NCI-H345 treated with DMSO at 0.1 percent for 48 hours (cell line): ENCODE data around the gene MC1R.
"Not testable (repeated sequence)": the region's sequence is repeated elsewhere in the genome, so short reads cannot be mapped to it uniquely, and the experiment has no call there.

Experiments
- DNase-seq: peaks from one replicate; lab custom pipeline; 2025; ENCODE audit not compliant: unreplicated experiment; lab: John Stamatoyannopoulos, UW

Gene MC1R

DNA sequence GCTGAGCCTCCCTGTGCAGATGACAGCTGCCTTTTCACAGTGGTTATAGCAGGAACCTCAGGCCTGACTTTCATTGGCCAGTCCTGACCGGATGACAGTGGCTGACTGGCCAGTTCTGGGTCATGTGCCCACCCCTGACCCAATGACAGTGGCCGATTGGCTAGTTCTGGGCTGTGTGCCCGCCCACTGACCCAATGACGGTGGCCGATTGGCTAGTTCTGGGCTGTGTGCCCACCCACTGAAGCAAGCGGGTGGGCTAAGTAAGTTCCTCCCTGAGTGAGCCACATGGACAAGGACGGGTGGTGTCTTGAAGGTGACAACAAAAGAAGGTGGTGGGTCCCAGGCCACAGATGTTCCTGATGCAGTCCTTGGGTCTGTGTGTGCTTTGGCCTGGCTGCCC is 39.4 kb downstream of the MC1R start:
- DNase-seq = no peak

DNA sequence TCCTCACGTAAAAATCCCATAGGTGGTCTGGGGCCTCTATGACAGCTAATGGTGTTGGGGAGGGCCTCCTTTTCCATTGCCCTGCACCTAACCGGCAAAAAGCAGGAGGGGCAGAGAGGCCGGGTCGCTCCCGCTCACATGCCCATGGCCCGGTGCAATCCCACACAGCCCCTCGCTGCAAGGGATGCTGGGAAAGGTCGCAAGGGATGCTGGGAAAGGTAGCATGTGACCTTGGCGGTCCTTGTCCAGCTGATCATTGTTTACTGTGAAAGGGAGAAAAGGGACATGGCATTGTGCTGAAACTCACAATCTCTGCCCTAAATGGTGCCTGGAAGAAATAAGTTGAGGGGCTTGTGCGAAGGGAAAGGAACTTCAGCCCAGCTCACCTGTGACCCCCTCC is 39.9 kb downstream of the MC1R start:
- no peak for DNase-seq

DNA sequence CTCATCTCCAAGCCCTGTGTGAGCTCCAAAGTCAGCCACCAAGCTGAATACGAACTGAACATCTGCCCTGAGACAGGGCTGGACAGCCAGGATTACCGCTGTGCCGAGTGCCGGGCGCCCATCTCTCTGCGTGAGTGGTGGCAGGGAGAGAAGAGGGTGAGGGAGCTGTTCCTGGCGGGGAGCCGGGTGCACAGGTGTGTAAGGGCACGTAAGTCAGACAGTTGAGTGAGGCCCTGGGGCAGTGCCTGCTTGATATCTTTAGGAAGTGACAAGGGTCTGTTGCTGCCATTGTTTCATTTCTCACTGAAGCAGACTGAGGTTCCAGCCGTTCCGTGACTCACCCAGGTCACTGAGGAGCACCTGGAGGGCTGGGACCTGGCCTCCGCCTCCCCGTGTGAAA is 42.3 kb downstream of the MC1R start:
- no peak for DNase-seq

DNA sequence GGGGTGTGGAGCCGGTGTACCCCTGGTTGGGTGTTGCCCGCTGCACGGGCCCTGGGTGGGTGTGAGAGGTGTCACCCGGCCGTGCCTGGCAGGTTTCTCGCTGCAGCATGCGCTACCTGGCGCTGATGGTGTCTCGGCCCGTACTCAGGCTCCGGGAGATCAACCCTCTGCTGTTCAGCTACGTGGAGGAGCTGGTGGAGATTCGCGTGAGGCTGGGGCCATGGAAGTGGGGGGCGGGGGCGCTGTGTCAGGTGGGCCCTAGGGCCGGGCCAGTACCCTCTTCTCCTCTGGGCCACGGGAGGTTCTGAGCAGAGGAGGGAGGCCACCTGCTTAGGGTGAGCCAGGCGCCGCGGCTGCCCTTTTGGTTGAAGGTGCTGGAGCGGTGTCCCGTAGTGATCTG is 43.3 kb downstream of the MC1R start:
- no peak for DNase-seq

DNA sequence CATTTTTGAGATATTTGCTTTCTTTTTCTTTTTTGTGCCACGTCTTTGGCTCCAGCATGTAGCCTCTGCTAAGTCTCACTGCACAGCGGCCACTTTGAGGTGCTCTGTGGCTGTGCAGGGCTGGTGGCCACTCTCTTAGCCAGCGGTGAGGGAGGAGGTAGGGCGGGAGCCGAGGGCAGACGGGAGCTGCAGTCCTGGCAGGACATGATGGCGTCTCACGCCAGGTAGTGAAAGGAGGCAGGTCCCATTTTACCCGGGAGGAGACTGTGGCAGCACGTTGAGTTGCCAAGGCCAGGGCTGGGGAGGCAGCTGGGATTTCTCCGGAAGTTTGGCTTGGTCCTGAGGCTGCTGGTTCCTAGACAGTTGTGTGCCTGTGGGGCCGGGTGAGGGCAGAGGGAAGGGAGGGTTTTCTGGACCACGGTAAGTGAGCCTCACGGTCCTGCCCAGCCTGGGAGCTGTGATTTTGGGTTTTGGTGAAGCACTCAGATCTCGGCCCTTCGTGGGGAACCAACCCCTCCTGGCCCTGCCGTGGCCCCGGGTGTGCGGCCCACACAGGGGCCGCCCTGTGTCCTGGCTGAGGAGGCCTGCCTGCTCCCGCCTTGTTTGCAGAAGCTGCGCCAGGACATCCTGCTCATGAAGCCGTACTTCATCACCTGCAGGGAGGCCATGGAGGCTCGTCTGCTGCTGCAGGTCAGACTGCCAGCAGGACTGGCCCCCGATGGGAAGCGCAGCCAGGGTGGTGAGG is 44.3 kb downstream of the MC1R start:
- DNase-seq = no peak

DNA sequence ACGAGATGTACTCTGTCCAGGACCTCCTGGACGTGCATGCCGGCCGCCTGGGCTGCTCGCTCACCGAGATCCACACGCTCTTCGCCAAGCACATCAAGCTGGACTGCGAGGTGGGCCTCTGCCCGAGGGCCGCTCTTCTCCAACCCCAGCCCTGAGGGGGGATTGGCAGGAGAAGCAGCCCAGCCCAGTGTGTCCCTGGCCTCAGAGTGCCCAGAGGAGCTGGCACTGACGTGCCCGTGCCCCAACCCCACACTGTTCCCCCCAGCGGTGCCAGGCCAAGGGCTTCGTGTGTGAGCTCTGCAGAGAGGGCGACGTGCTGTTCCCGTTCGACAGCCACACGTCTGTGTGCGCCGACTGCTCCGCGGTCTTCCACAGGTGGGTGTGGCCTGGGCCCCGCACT is 45.5 kb downstream of the MC1R start:
- DNase-seq = no peak

DNA sequence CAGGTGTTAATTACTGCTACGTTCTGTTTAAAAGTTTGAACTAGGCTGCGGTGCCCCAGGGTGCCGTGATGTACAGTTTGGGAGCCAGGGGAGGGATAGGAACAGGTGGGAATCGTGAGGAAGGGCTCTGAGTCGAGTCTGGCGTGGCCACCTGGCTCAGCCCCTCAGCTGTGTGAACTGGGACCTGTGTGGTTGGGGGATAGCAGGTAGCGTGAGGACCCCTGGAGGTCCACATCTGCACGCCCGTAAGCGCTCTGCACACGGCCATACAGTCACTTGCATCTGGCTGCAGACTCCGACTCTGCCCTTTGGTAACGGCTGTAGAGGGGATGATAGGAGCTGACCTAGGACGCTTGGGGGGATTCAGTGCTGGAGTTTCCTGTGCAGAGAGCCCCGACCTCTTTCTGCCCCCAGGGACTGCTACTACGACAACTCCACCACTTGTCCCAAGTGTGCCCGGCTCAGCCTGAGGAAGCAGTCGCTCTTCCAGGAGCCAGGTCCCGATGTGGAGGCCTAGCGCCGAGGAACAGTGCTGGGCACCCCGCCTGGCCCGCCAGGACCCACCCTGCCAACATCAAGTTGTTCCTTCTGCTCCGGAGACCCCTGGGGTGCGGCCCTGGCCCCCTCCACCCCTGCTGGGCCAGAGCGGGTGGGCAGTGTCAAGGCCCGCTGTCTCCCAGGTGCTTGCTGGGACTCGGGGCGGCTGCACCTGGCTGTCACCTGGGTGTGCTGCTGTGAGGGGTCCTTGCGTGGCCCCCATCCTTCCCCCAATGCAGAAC is 47.0 kb downstream of the MC1R start:
- DNase-seq = no peak

DNA sequence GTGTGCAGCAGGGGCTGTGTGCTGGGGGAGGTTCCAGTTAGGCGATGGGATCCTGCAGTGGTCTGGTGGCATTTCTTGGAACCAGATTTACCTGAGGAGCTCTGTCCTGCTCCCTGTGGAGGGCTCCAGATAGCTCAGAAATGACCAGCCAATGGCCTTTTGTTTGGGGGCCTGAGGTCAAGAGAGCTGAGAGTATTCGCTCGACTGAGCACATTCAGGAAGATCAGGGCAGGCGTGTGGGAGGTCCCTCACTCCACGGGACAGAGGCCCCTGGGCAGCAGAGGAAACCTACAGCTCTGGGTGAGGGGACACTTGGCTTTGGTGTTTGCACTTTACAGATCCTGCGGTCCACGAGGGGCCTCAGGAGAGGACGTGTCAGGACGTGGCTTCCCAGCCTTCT is 48.1 kb downstream of the MC1R start:
- DNase-seq = no peak

DNA sequence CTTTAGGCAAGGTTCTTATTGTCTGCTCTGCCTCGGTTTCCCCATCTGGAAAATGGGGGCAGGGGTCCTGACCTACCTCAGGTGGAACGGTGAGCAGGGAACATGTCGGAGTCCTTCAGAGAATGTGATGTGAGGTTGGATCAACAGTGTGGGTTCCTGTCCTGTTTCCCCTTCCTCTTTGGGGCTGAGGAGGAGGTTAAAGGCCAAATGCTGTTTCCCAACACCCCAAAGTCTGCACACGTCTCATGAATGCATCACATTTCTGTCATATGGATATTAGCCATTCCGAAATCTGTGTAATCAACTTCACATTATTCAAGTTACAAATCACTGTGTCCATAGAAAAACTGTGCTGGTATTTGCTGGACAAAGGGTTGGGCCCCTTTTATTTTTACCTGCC is 48.8 kb downstream of the MC1R start:
- DNase-seq = not testable (repeated sequence)

DNA sequence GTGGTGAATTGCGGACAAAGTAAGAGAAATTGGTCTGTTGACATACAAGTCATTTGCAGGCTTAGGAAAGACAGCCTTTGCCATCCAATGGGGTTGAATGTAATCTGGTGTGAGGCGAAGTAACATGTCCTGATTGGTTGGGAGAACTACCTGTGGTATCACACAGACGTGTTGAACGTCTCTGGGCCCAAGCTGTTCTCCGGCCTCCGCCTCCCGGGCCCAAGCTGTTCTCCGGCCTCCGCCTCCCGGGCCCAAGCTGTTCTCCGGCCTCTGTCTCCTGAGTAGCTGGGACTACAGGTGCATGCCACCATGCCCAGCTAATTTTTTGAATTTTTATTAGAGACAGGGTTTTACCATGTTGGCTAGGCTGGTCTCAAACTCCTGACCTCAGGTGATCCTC is 49.4 kb downstream of the MC1R start:
- DNase-seq = not testable (repeated sequence)

DNA sequence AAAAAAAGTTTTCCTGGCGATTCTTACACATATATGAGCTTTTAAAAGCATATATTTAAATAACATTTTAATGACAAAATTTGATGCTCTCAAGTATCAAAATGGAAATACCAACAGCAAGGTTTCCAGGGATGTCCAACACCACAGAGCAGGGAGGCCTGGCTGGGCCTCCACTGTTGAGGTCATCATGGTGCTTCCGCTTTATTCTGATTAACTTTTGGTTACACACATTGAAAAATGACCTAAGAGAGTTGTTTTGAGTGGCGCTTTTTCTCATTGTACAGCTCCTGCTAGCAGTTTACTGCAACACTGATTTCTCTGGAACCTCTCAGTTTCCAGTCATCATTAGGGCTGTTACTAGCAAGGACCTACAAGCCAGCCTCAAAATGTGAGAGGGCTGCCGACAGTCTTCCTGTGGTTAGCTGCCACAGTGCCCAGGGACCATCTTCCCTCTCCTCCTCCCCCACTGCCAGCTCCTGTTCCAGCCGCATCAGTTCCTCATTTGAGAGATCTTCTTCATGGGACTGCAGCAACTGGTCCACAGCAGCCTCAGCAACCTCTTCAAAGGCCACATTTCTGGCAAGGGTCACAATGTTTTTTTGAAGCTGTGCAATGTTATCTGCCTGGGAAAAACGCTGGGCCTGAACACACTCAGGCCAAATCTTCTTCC is 51.2 kb downstream of the MC1R start:
- DNase-seq = no peak
